ENCODE data around the gene PARD3. TPM values are rescaled to one million over a fixed set of nuclear protein-coding genes. Genes with fewer than 3 reads are reported as not detected.

The PARD3 gene
- total RNA-seq, 1 experiment from 2014 or later = 46.3 TPM

DNA sequence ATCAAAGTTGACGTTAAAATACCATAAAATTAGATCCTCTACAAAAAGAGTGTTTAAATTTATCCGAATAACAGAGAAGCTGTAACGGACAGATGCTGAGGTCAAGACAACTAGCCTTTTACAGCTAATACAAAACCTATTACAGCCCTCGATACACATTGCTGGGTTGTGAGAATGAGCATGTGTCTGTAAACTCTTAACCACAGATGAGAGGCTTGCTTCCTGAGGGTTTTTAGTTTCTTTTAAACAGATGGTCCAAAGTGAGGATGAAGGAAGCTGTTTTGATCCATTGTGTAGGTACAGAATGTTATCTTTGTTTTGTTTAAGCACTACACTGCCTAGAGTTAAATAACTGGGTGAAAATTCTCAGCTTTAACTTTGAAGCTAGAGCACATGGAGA, 578.2 kb downstream of the PARD3 start (continued):
- TF ChIP-seq EGR1 (IDR thresholded peaks at IDR 0.05; ENCODE audit: low read depth) (no peak), CEBPB (IDR thresholded peaks at IDR 0.05; ENCODE audit: low read depth) (no peak), SIN3A (IDR thresholded peaks at IDR 0.05; ENCODE audit: low read depth) (no peak), ELF1 (IDR thresholded peaks at IDR 0.05; ENCODE audit: borderline replicate concordance, low read depth) (no peak), EZH2phosphoT487 (IDR thresholded peaks at IDR 0.05; ENCODE audit: borderline replicate concordance) (no peak), EZH2 (IDR thresholded peaks at IDR 0.05) (no peak), YY1 (IDR thresholded peaks at IDR 0.05; ENCODE audit: extremely low read depth, insufficient replicate concordance, low read depth, low read length) (no peak)
- TF ChIP-seq, protein P1, sequence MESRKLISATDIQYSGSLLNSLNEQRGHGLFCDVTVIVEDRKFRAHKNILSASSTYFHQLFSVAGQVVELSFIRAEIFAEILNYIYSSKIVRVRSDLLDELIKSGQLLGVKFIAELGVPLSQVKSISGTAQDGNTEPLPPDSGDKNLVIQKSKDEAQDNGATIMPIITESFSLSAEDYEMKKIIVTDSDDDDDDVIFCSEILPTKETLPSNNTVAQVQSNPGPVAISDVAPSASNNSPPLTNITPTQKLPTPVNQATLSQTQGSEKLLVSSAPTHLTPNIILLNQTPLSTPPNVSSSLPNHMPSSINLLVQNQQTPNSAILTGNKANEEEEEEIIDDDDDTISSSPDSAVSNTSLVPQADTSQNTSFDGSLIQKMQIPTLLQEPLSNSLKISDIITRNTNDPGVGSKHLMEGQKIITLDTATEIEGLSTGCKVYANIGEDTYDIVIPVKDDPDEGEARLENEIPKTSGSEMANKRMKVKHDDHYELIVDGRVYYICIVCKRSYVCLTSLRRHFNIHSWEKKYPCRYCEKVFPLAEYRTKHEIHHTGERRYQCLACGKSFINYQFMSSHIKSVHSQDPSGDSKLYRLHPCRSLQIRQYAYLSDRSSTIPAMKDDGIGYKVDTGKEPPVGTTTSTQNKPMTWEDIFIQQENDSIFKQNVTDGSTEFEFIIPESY (IDR thresholded peaks at IDR 0.05; ENCODE audit: extremely low read depth, insufficient replicate concordance, low read length) = no peak
- TF ChIP-seq, protein P2, sequence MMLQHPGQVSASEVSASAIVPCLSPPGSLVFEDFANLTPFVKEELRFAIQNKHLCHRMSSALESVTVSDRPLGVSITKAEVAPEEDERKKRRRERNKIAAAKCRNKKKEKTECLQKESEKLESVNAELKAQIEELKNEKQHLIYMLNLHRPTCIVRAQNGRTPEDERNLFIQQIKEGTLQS (IDR thresholded peaks at IDR 0.05) = no peak
- TF ChIP-seq, protein P3, sequence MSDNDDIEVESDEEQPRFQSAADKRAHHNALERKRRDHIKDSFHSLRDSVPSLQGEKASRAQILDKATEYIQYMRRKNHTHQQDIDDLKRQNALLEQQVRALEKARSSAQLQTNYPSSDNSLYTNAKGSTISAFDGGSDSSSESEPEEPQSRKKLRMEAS (IDR thresholded peaks at IDR 0.05) = no peak

DNA sequence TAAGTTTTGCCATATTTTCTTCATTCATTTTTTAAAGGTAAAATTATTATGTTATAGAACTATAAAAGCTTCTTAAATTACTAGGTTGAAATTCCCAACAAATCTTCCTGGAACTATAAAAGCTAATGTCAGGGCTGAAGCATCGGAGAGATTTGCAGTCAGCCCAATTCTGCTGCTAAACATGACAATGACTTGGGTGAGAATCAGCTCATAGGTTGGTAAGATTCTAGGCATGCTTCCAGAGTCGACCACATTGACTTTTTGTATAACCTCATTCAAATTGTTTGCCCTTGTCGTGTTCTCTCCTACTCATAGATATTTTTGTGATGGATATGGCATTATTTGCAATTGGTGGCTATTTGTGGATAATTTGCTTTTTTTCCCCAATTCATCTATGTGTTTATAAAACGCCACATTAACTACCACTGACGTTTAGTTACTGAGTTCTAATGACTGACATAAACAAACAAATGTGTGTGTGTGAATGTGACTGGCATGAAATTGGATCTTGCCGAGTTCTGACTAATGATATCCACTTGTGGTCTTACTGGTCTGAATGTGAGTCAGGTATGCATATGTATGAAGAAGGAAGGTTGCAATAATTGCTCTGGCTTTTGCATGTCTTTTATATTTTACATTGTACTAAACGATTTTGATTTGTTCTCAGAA, 579.8 kb downstream of the PARD3 start:
- Histone ChIP-seq H3K79me2 (ENCODE audit: insufficient read depth, low read length) (no peaks in the 10 kb centered on the region), H3K9me3 (ENCODE audit: control insufficient read depth in 1 of 2, insufficient read depth in 1 of 2, low read depth in 1 of 2, low read length in 2 of 2) (no peaks in the 10 kb centered on the region), H3K4me2 (ENCODE audit: low read length) (no peak overlapping the region), H2AFZ (ENCODE audit: low read depth, low read length, poor library complexity, severe bottlenecking) (no peak overlapping the region), H4K20me1 (ENCODE audit: insufficient read depth) (no peaks in the 10 kb centered on the region), H3K9ac (ENCODE audit: low read length) (no peak overlapping the region), H3K4me1 (ENCODE audit: control insufficient read depth in 1 of 2, insufficient read depth in 2 of 2, low read length in 2 of 2) (no peaks in the 10 kb centered on the region), H3K27ac (ENCODE audit: low read depth, low read length) (no peak overlapping the region), H3K9me2 (ENCODE audit: insufficient read depth) (no peaks in the 10 kb centered on the region), H3K27me3 (ENCODE audit: insufficient read depth, low read length) (no peaks in the 10 kb centered on the region), H3K4me3 (replicated peaks in 1 of 2; ENCODE audit: low read depth in 1 of 2, low read length in 2 of 2) (no peak overlapping the region), H3K36me3 (ENCODE audit: control insufficient read depth in 1 of 2, insufficient read depth in 2 of 2, low read length in 2 of 2) (no peaks in the 10 kb centered on the region)
- CTCF ChIA-PET = no interaction called here
- ATAC-seq (no peak), DNase-seq (ENCODE audit: low read depth, low spot score) (no peak)
- POLR2A ChIA-PET = no interaction called here
- TF ChIP-seq ZFX (IDR thresholded peaks at IDR 0.05) (no peak), FOSL1 (IDR thresholded peaks at IDR 0.05; ENCODE audit: low read depth) (no peak), EZH2 (IDR thresholded peaks at IDR 0.05) (no peak), TCF7L2 (IDR thresholded peaks at IDR 0.05; ENCODE audit: borderline replicate concordance, extremely low read depth, insufficient read depth, insufficient read length) (no peak), ZNF274 (IDR thresholded peaks at IDR 0.05; ENCODE audit: low read depth, low read length) (no peak)
- TF ChIP-seq, protein P4, sequence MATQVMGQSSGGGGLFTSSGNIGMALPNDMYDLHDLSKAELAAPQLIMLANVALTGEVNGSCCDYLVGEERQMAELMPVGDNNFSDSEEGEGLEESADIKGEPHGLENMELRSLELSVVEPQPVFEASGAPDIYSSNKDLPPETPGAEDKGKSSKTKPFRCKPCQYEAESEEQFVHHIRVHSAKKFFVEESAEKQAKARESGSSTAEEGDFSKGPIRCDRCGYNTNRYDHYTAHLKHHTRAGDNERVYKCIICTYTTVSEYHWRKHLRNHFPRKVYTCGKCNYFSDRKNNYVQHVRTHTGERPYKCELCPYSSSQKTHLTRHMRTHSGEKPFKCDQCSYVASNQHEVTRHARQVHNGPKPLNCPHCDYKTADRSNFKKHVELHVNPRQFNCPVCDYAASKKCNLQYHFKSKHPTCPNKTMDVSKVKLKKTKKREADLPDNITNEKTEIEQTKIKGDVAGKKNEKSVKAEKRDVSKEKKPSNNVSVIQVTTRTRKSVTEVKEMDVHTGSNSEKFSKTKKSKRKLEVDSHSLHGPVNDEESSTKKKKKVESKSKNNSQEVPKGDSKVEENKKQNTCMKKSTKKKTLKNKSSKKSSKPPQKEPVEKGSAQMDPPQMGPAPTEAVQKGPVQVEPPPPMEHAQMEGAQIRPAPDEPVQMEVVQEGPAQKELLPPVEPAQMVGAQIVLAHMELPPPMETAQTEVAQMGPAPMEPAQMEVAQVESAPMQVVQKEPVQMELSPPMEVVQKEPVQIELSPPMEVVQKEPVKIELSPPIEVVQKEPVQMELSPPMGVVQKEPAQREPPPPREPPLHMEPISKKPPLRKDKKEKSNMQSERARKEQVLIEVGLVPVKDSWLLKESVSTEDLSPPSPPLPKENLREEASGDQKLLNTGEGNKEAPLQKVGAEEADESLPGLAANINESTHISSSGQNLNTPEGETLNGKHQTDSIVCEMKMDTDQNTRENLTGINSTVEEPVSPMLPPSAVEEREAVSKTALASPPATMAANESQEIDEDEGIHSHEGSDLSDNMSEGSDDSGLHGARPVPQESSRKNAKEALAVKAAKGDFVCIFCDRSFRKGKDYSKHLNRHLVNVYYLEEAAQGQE (IDR thresholded peaks at IDR 0.05; ENCODE audit: low read depth) = no peak
- TF ChIP-seq, protein P3 (IDR thresholded peaks at IDR 0.05) = no peak
- no TSS peak for BruUV-seq (replicated peaks)
- RAD21 ChIA-PET (ENCODE audit: low non-redundant PET in 1 of 2, low total read pairs in 2 of 2, uncharacterized antibody in 2 of 2, unreplicated experiment in 2 of 2) = no interaction called here
- intact Hi-C loops (cut with micrococcal nuclease) = no loop called here

Measured in HCT116 (cell line).